ES-I3 (cell line): ENCODE data around the gene DND1.
"Not testable (repeated sequence)": the region's sequence is repeated elsewhere in the genome, so short reads cannot be mapped to it uniquely, and the experiment has no call there.

Experiments
- H3K36me3 ChIP-seq: 2 replicates; pipeline ENCODE4 v1.6.1; 2013; ENCODE audit warnings: mild to moderate bottlenecking, low read length, control low read depth, moderate library complexity; ENCODE audit not compliant: insufficient read depth
- H3K4me1 ChIP-seq: 2 replicates; pipeline ENCODE4 v1.6.1; 2013; ENCODE audit warnings: mild to moderate bottlenecking, control low read depth, low read length; ENCODE audit not compliant: insufficient read depth
- H3K9ac ChIP-seq: 2 replicates; pipeline ENCODE4 v1.6.1; 2013; ENCODE audit warnings: low read depth, mild to moderate bottlenecking, low read length, moderate library complexity
- H3K9me3 ChIP-seq: 2 replicates; pipeline ENCODE4 v1.6.1; 2013; ENCODE audit warnings: mild to moderate bottlenecking, low read length, moderate library complexity; ENCODE audit not compliant: control insufficient read depth, insufficient read depth

The DND1 gene

GRCh38 chr5:140673187-140673976 lies at the start of gene DND1:
Gene DND1 (minus strand): TSS chr5:140673576. CDS start chr5:140673542, 34 bp downstream.
- H3K36me3 ChIP-seq: peaks cover 18% of the 10 kb centered on the region
- no peaks in the 10 kb centered on the region for H3K9me3 ChIP-seq
- peaks cover 9% of the 10 kb centered on the region for H3K4me1 ChIP-seq
- H3K9ac ChIP-seq: no peak within 1 kb of the TSS; the same call in 1 of the 2 replicates

- not testable (repeated sequence) for H3K9me3 ChIP-seq, H3K9ac ChIP-seq, H3K36me3 ChIP-seq, H3K4me1 ChIP-seq
These were observed 48.0 kb upstream of the DND1 start for GRCh38 chr5:140721395-140721794.

GRCh38 chr5:140720738-140721137 lies 47.4 kb upstream of the DND1 start:
- not testable (repeated sequence) for H3K9me3 ChIP-seq, H3K9ac ChIP-seq, H3K4me1 ChIP-seq, H3K36me3 ChIP-seq

- Histone ChIP-seq H3K9me3 (no peaks in the 10 kb centered on the region), H3K4me1 (no peaks in the 10 kb centered on the region), H3K9ac (peak overlapping the region; percentile 3; the same call in 1 of the 2 replicates), H3K36me3 (no peaks in the 10 kb centered on the region)
These were observed 44.9 kb upstream of the DND1 start for GRCh38 chr5:140718266-140718592.

- not testable (repeated sequence) for H3K4me1 ChIP-seq, H3K36me3 ChIP-seq, H3K9ac ChIP-seq, H3K9me3 ChIP-seq
These were observed 42.9 kb upstream of the DND1 start for GRCh38 chr5:140716238-140716637.

GRCh38 chr5:140713562-140714094 lies 40.3 kb upstream of the DND1 start:
- no peaks in the 10 kb centered on the region for H3K36me3 ChIP-seq
- H3K9ac ChIP-seq: no peak overlapping the region
- H3K9me3 ChIP-seq: no peaks in the 10 kb centered on the region

GRCh38 chr5:140711794-140712193 lies 38.4 kb upstream of the DND1 start:
- Histone ChIP-seq H3K36me3 (no peaks in the 10 kb centered on the region; the same call in 1 of the 2 replicates), H3K4me1 (no peaks in the 10 kb centered on the region), H3K9ac (peak overlapping the region; percentile 60; the same call in 1 of the 2 replicates), H3K9me3 (no peaks in the 10 kb centered on the region)

More at GRCh38 chr5:140713562-140714094, 40.3 kb upstream of the DND1 start:
- H3K4me1 ChIP-seq: no peaks in the 10 kb centered on the region

GRCh38 chr5:140710899-140711552 lies 37.6 kb upstream of the DND1 start:
- no peaks in the 10 kb centered on the region for H3K4me1 ChIP-seq
- H3K9me3 ChIP-seq: no peaks in the 10 kb centered on the region
- H3K9ac ChIP-seq: peak overlapping the region; percentile 60
- peaks cover 5% of the 10 kb centered on the region; the same call in 1 of the 2 replicates for H3K36me3 ChIP-seq

- peaks cover 15% of the 10 kb centered on the region for H3K36me3 ChIP-seq
- H3K9ac ChIP-seq, H3K9me3 ChIP-seq, H3K4me1 ChIP-seq: not testable (repeated sequence)
These were observed 35.4 kb upstream of the DND1 start for GRCh38 chr5:140708787-140709186.

GRCh38 chr5:140707812-140708211 lies 34.4 kb upstream of the DND1 start:
- Histone ChIP-seq H3K36me3 (peaks cover 18% of the 10 kb centered on the region), H3K9ac (no peak overlapping the region), H3K4me1 (0 out of 2 replicates have a peak, but pooled peaks cover 1% of the 10 kb centered on the region), H3K9me3 (no peaks in the 10 kb centered on the region)

GRCh38 chr5:140700177-140701144 lies 27.1 kb upstream of the DND1 start, which contains the start of gene ZMAT2:
Gene ZMAT2 (plus strand): TSS chr5:140700447. CDS start chr5:140700461, 14 bp downstream.
- H3K36me3 ChIP-seq: peaks cover 34% of the 10 kb centered on the region

GRCh38 chr5:140696891-140697492 lies 23.6 kb upstream of the DND1 start:
- H3K9ac ChIP-seq: no peak overlapping the region
- peaks cover 2% of the 10 kb centered on the region for H3K4me1 ChIP-seq
- H3K36me3 ChIP-seq: peaks cover 25% of the 10 kb centered on the region
- H3K9me3 ChIP-seq: no peaks in the 10 kb centered on the region

More at GRCh38 chr5:140700177-140701144, 27.1 kb upstream of the DND1 start, which contains the start of gene ZMAT2:
- H3K9ac ChIP-seq: peak within 1 kb of the TSS; percentile 92
- H3K9me3 ChIP-seq: no peaks in the 10 kb centered on the region
- H3K4me1 ChIP-seq: peaks cover 10% of the 10 kb centered on the region

GRCh38 chr5:140694276-140694675 lies 20.9 kb upstream of the DND1 start:
- no peak overlapping the region for H3K9ac ChIP-seq
- no peaks in the 10 kb centered on the region; the same call in 1 of the 2 replicates for H3K4me1 ChIP-seq
- no peaks in the 10 kb centered on the region for H3K9me3 ChIP-seq
- peaks cover 28% of the 10 kb centered on the region for H3K36me3 ChIP-seq
